AG04449 (cell line): ENCODE measurements around the gene ZNF587B.
A peak's percentile ranks its signal among the peaks of the same experiment; 100 is the strongest.
"Not testable (repeated sequence)": the region's sequence is repeated elsewhere in the genome, so short reads cannot be mapped to it uniquely, and the experiment has no call there.

ENCODE experiments used
- CTCF ChIA-PET: fragments of 350-600 bp; formaldehyde crosslinking; extraction: SDS; loops from one replicate; lab custom pipeline; 2021; ENCODE audit warnings: antibody characterized with exemption; lab: Yijun Ruan, JAX
- POLR2A ChIA-PET: fragments of 400-600, 350-600 bp; formaldehyde crosslinking; extraction: SDS; loops from one replicate; lab custom pipeline; 2020; ENCODE audit warnings: antibody characterized with exemption, inconsistent platforms; lab: Yijun Ruan, JAX
- DNase-seq: peaks from one replicate; pipeline ENCODE4 v3.0.0-alpha.2; 2010; ENCODE audit warnings: low read depth, low spot score
- H3K4me3 ChIP-seq: 2 replicates; pipeline ENCODE4 v1.5.1; 2011; ENCODE audit warnings: low read depth, mild to moderate bottlenecking, control low read depth, low read length
- CTCF ChIP-seq: IDR thresholded peaks from one replicate; pipeline ENCODE4 v1.5.1; 2011; ENCODE audit warnings: mild to moderate bottlenecking, moderate library complexity, low read length, control low read depth, inconsistent platforms; ENCODE audit not compliant: insufficient read depth; ENCODE audit errors: missing control alignments

ZNF587B gene

GRCh38 chr19:57886046-57886445 is 55.9 kb downstream of the ZNF587B start:
- no peak overlapping the region for H3K4me3 ChIP-seq
- CTCF ChIA-PET: interaction anchor here (1.2 kb wide), 1 partner anchor 29 kb away, joined by 3 read pairs; no protein-coding TSS in a partner anchor
- DNase-seq: no peak
- POLR2A ChIA-PET: no interaction called here
- no peak for TF ChIP-seq CTCF

GRCh38 chr19:57887195-57887941 is 57.3 kb downstream of the ZNF587B start:
- no peak for DNase-seq
- ChIA-PET CTCF (interaction anchor here (1.8 to 2.2 kb wide), 2 partner anchors 13 to 16 kb away, joined by 8 to 9 read pairs; no protein-coding TSS in a partner anchor), POLR2A (no interaction called here)
- TF ChIP-seq CTCF: no peak
- H3K4me3 ChIP-seq: no peak overlapping the region; the same call in none of the 2 replicates

GRCh38 chr19:57888107-57888559 is 58.0 kb downstream of the ZNF587B start:
- ChIA-PET CTCF (interaction anchor here (1.2 to 2.2 kb wide), 5 partner anchors 10 to 267 kb away, joined by 4 to 9 read pairs (median 6); no protein-coding TSS in a partner anchor), POLR2A (interaction anchor here (0.6 kb wide), 1 partner anchor 295 kb away, joined by 3 read pairs; the partner anchor contains the start of gene ZNF274)
- DNase-seq: no peak
- TF ChIP-seq CTCF: no peak
- peak overlapping the region; percentile 92 for H3K4me3 ChIP-seq

DNA sequence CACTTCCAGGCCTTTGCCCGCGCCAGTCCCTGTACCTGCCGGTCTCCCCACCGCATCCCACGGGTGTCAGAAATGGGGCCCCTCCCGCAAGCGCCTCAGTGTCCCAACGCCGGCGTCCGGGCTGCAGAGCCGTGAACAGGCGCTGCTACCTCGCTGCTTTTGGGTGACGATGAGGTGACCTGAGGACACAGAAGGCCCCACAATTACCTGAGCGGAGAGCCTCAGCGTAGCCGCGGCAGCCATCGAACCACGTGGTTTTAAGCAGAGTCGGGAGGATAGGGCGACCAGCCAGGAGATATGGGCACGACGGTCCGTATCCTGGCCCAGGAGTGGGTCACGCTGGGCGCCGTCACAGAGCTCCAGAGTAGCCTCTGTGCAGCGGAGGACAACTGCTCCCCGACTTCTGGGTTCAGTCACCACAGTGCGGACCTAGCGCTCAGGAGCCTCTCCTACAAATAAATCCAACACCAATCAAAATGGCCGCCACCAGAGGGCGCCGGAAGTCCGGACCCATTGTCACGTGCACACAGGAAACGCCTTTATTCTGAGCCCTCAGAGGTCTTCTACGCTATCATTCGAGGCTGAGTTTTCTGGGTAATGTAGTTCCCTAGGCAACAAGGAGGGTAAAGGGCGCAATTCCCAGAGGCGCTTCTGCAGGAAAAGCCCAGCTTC is 58.6 kb downstream of the ZNF587B start, which contains the start of gene ZNF814:
TSS of gene ZNF814 (minus strand) at position 478 of the 672 bp plus-strand sequence. CDS start at position 243, 235 bp downstream.
- TF ChIP-seq CTCF: peak; percentile 19
- peak; percentile 42 for DNase-seq
- POLR2A ChIA-PET: interaction anchor here (0.6 kb wide), 1 partner anchor 121 kb away, joined by 3 read pairs; no protein-coding TSS in a partner anchor
- CTCF ChIA-PET: interaction anchor here (0.7 to 2.2 kb wide), 7 partner anchors 9 to 267 kb away, joined by 3 to 9 read pairs (median 5); no protein-coding TSS in a partner anchor
- peak within 1 kb of the TSS; percentile 92 for H3K4me3 ChIP-seq

DNA sequence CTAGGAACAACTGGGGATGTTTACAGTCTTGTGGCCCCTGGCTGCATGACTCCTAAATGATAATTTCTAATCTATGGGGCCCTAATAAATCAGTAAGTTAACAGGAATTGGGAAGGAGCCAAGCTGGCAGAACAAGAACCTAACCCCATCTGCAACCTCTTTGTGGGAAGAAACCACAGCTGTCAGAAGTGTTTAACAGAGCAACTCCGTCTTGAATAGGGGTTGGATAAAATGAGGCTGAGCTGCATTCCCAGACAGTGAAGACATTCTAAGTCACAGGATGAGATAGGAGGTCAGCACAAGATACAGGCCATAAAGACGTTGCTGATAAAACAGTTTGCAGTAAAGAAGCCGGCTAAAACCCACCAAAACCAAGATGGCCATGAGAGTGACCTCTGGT is 60.6 kb downstream of the ZNF587B start:
- POLR2A ChIA-PET: not testable (repeated sequence)
- CTCF ChIA-PET: interaction anchor here (0.9 to 1.5 kb wide), 2 partner anchors 10 to 12 kb away, joined by 4 to 5 read pairs; no protein-coding TSS in a partner anchor

More for the DNA sequence above, 60.6 kb downstream of the ZNF587B start:
- H3K4me3 ChIP-seq: not testable (repeated sequence)
- DNase-seq: peak; percentile 33
